ENCODE results near the gene NEU4.

Gene NEU4

GRCh38 chr2:241850544-241851324 is 41.7 kb downstream of the NEU4 start:
- no peak for DNase-seq

- no peak for DNase-seq
These were observed 42.5 kb downstream of the NEU4 start for GRCh38 chr2:241851325-241852115.

DNA sequence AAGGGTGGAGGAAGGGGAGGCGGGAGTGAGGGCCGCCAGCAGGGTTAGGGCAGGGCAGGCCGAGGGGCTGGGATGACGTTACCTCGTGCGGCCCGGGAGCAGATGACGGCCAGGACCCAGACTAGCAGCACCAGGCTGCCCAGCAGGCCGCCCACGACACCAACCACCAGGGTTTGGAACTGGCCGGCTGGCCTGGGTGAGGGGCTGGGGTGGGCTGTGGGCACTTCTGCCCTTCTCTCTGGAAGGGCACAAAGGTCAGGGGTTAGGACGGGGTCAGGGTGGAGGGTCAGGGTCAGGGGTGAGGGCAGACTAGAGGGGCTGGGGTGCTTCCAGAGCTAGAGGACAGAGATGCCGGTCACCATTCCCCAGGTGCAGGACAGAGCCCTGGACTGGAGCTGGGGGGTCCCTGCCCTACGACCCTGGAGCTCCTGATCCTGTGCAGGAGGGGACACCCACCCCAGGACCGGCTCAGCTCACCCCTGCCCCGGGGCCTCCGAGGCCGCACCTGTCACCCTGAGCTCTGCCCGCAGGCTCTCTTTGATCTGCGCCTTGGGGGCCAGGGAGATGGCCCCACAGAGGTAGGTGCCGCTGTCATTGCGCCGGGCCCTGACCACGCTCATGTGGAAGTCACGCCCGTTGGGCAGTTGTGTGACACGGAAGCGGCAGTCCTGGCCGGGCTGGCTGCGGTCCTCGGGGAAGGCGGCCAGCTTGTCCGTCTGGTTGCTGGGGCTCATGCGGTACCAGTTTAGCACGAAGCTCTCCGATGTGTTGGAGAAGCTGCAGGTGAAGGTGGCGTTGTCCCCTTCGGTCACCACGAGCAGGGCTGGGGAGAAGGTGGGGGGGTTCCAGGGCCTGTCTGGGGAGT is 43.4 kb downstream of the NEU4 start:
- DNase-seq: no peak

DNA sequence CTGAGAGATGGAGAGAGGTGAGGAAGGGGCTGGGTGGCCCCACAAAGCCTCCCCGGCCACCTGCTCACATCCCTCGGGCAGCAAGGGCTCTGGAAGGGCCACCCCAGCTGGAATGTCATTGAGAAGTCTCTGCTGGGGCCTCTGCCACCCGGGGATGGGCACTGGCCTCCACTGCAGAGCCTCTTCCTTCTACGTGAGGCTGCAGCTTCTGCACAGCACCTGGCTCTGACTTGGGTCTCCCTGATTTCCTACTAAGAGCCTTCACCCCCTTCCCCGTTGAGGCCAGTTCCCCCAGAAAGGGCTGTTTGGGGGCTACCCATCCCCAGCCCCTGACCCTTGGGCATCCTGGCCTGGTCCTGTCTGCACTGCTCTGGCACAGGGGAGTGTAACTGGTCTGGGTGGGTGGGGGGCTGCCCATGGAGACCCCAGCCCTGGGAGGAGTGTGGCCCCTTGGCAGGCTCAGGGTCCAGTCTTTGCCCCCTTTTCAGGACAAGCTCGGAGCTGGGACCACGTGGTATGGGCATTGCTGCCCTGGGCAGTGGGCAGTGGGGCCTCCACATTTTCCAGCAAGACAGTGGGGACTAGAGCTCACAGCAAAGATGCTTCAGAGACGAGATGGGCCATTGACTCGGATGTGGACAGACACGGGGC is 44.1 kb downstream of the NEU4 start:
- DNase-seq: no peak

- peak in 1 of 56 donors; percentile 27 for DNase-seq
These were observed 44.8 kb downstream of the NEU4 start for GRCh38 chr2:241853651-241854341.

- no peak for DNase-seq
These were observed 45.6 kb downstream of the NEU4 start for GRCh38 chr2:241854342-241855244.

- DNase-seq: no peak
These were observed 46.4 kb downstream of the NEU4 start for GRCh38 chr2:241855245-241855887.

DNA sequence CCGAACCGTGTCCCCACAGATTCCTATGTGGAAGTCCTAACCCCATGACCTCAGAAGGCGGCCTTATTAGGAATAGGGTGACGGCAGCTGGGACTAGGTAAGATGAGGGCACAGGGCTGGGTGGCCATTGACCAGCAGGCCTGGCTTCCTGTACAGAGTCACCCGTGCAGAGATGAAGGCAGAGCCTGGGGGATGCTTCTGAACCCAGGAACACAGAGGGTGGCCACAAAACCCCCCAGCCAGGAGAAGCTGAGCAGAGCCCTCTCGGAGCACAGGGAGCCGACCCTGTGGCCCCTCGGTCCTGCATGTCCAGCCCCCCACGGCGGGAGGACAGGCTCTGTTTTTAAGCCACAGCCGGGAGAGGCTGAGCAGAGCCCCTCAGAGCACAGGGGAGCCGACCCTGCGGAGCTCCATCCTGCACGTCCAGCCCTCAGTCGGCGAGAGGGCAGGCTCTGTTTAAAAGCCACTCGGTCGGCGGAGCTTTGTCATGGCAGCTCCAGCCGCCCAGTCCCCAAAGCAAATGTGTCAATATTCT is 47.0 kb downstream of the NEU4 start:
- no peak for DNase-seq

- DNase-seq: no peak
These were observed 48.1 kb downstream of the NEU4 start for GRCh38 chr2:241857041-241857541.

DNA sequence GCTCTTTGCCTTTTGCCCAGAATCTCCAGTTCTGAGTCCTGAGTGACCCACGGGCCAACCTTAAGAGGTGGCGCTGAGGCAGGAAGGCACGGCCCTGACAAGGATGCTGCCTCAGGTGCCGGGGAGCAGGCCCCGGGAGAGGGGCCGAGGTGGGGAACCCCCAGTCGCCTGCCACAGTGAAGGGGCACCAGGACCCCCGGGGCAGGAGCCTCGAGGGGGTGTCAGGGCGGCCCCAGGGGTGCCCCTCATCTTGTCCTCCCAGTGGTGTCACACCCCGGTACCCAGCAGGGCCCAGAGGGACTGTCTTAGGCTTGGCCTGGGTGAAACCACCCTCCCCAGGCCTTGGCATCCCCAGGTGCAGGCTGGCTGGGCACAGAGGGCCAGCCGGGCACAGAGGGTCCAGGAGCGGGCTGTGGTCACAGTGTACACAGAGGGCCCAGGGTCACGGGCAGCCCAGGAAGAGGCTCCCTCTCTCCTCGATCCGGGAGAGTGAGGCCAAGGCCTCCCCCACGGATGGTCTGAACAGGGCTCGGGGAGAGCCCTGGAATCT is 48.7 kb downstream of the NEU4 start:
- DNase-seq: no peak

GRCh38 chr2:241858206-241859016 is 49.4 kb downstream of the NEU4 start, which contains the start of gene PDCD1:
Gene PDCD1 (minus strand): TSS chr2:241858894. CDS start chr2:241858838, 56 bp downstream.
- peak in 4 of 56 donors; percentile 18 to 55 (median 32) for DNase-seq

- peak in 1 of 56 donors; percentile 65 for DNase-seq
These were observed 50.0 kb downstream of the NEU4 start for GRCh38 chr2:241859017-241859435.

DNA sequence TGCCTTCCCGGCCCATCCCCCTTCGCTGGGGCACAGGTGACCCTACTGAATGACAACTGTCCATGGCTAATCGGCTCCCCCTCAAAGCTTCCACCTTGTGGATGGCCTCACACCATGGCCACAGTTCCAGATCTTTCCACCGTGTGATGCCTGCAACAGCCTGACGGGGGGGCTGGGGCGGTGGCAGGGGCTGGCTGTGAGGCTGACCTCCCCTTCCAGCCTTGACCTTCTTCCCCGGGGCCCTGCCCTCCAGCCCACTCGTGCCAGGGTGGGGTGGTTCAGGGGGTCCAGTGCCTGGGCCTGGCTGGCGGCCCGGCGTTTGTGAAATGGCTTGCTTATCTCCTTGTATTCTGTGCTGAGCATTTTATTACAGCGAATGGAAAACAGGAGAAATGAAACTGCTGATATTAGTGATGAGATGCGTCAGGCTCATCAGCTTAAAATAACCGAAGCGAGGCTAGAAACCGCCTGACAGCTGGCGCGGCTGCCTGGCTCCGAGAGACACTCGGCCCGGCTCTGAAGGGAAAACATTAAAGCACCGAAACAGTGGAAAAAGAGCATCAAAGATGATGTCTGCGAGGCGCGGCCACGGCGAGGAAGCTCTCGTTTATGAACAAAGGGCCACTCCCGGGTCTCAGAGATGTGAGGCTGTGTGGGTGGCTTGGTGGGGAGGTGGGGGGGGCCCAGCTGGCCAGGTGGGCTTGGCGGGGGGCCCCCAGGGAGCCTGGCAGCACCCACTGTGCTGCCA is 50.6 kb downstream of the NEU4 start:
- peak in 19 of 56 donors; percentile 24 to 73 (median 52) for DNase-seq

DNA sequence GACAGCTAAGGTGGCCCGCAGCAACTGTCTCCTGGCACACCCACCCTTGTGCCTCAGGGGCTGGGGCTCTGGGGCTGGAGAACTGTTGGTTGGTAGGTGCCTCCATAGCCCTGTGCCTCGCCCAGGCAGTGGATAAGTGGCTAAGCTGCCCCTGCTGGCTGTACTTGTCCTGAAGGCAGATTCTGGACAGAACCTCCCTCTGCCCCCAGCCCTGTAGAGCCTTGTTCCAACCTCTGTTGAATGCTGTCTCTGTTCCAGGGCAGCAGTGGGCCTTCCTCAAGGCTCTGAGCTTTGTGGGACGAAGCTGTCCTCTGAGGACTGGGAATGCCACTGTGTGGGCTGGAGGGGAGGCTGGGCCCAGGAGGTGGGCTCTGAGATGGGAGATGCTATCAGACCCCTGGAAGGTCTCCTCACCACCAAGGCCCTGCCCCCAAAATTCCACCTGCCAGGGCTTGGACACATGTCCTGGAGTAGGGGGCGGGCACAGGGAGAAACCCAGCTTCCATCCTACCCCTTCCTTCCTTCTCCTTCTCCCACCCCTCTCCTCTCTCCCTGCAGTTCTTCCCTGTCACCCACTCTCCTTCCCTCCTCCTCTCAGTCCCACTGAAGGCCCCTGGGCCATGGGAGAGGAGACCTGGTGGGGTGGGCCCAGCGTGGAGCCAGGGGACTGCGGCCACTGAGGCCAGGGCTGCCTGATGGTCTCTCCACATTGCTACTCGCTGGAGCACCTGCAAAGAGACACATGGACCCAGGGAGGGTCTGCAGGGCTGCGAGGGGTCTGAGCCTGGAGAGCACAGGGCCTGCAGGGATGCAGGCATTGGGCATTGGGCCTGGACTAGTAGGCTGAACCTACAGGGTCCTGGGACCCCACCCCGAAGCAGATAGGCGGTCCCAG is 51.4 kb downstream of the NEU4 start:
- DNase-seq: peak in 1 of 56 donors; percentile 62

- DNase-seq: no peak
These were observed 52.3 kb downstream of the NEU4 start for GRCh38 chr2:241861264-241861663.
